H1 (cell line): ENCODE measurements around the gene CSGALNACT2.

Source experiments
- EP300 ChIP-seq, 2 experiments: IDR thresholded peaks; 1 replicate in 1 of 2; 2 replicates in 1 of 2; pipeline ENCODE4 v1.6.1; 2011 to 2012; ENCODE audit warnings: low read depth in 2 of 2, low read length in 2 of 2, mild to moderate bottlenecking in 2 of 2, borderline replicate concordance in 1 of 2, inconsistent platforms in 1 of 2, moderate library complexity in 1 of 2
- SIN3A ChIP-seq, 2 experiments: IDR thresholded peaks in 1 of 2; conservative IDR thresholded peaks in 1 of 2; 2 replicates each; pipeline ENCODE4 v1.6.1; 2011 to 2012; ENCODE audit warnings: low read length in 2 of 2, improper control_type of control experiment in 1 of 2, low read depth in 1 of 2, mild to moderate bottlenecking in 1 of 2

DNA sequence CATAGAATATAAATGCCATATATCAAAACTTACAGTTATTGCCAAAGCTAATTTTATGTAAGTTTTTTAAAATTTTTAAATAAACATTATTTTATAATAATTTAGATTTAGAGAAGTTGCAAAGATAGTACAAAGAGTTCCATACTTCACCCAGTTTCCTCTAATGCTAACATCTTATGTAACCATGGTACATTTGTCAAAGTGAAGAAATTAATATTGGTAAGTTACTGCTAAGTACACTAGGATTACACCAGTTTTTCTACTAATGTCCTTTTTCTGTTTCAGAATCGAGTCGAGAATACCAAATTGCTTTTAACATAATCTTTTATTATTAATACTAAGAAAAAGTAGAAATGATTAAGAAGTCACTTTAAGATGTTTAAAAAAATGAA, 29.2 kb downstream of the CSGALNACT2 start:
- no peak for TF ChIP-seq EP300 (IDR thresholded peaks at IDR 0.05; ENCODE audit: borderline replicate concordance in 1 of 2, low read depth in 2 of 2, low read length in 2 of 2)
- TF ChIP-seq SIN3A (conservative IDR thresholded peaks at IDR 0.05 in 1 of 2, IDR thresholded peaks at IDR 0.05 in 1 of 2; ENCODE audit: low read depth in 1 of 2, low read length in 2 of 2), result no peak
